Neural progenitor cell (in vitro differentiated cells): ENCODE measurements around the gene CTU2. TPM values are rescaled to one million over a fixed set of nuclear protein-coding genes. Genes with fewer than 3 reads are reported as not detected.

Source experiments
- DNase-seq: peaks from one replicate; pipeline ENCODE4 v3.0.0-alpha.2; 2016; ENCODE audit warnings: low spot score
- H2AFZ ChIP-seq: fragments of 200-600 bp; sonication (generic); replicated peaks from 2 replicates; pipeline ENCODE4 v1.6.1; 2016; ENCODE audit warnings: antibody characterized with exemption
- H3F3A ChIP-seq: fragments of 200-600 bp; sonication (generic); 2 replicates; pipeline ENCODE4 v1.6.1; 2016; ENCODE audit warnings: antibody characterized with exemption, low read depth
- H3K27ac ChIP-seq: fragments of 200-600 bp; sonication (generic); 2 replicates; pipeline ENCODE4 v1.5.1; 2016; ENCODE audit warnings: mild to moderate bottlenecking
- H3K27me3 ChIP-seq: fragments of 200-600 bp; sonication (generic); 2 replicates; pipeline ENCODE4 v1.6.1; 2016; ENCODE audit warnings: mild to moderate bottlenecking, moderate library complexity
- H3K36me3 ChIP-seq: fragments of 200-600 bp; sonication (generic); 2 replicates; pipeline ENCODE4 v1.5.1; 2016
- H3K4me1 ChIP-seq: fragments of 200-600 bp; sonication (generic); 2 replicates; pipeline ENCODE4 v1.6.1; 2016; ENCODE audit warnings: mixed run types
- H3K4me2 ChIP-seq: fragments of 200-600 bp; sonication (generic); 2 replicates; pipeline ENCODE4 v1.6.1; 2016
- H3K4me3 ChIP-seq: fragments of 200-600 bp; sonication (generic); 2 replicates; pipeline ENCODE4 v1.5.1; 2016
- H3K79me2 ChIP-seq: fragments of 200-600 bp; sonication (generic); 2 replicates; pipeline ENCODE4 v1.6.1; 2016; ENCODE audit warnings: low read depth
- H3K9ac ChIP-seq: fragments of 200-600 bp; sonication (generic); 2 replicates; pipeline ENCODE4 v1.6.1; 2016
- H3K9me3 ChIP-seq: fragments of 200-600 bp; sonication (generic); 2 replicates; pipeline ENCODE4 v1.5.1; 2016; ENCODE audit warnings: low read depth
- H4K20me1 ChIP-seq: fragments of 200-600 bp; sonication (generic); 2 replicates; pipeline ENCODE4 v1.6.1; 2016; ENCODE audit warnings: low read depth
- H3K27ac Mint-ChIP-seq: 3 replicates; pipeline ENCODE4 v1.8.0; 2021; ENCODE audit warnings: mixed read lengths
- H3K27me3 Mint-ChIP-seq: 2 replicates; pipeline ENCODE4 v1.8.0; 2022; ENCODE audit warnings: low read depth, mild to moderate bottlenecking, inconsistent platforms, moderate library complexity, mixed read lengths; ENCODE audit not compliant: insufficient read depth
- H3K36me3 Mint-ChIP-seq: 3 replicates; pipeline ENCODE4 v1.8.0; 2021; ENCODE audit warnings: mixed read lengths
- H3K4me1 Mint-ChIP-seq: 3 replicates; pipeline ENCODE4 v1.8.0; 2021; ENCODE audit warnings: mixed read lengths
- H3K4me3 Mint-ChIP-seq: 3 replicates; pipeline ENCODE4 v1.8.0; 2021; ENCODE audit warnings: mild to moderate bottlenecking, moderate library complexity, mixed read lengths
- H3K9me3 Mint-ChIP-seq: 3 replicates; pipeline ENCODE4 v1.8.0; 2020; ENCODE audit warnings: mixed read lengths
- CTCF ChIP-seq: fragments of 200-600 bp; sonication (generic); IDR thresholded peaks from 2 replicates; pipeline ENCODE4 v1.5.1; 2017; ENCODE audit warnings: antibody characterized with exemption, mild to moderate bottlenecking
- EZH2 ChIP-seq: fragments of 200-600 bp; sonication (generic); IDR thresholded peaks from 2 replicates; pipeline ENCODE4 v1.6.1; 2017; ENCODE audit warnings: antibody characterized with exemption, mild to moderate bottlenecking, moderate library complexity
- EZH2phosphoT487 ChIP-seq: fragments of 200-600 bp; sonication (generic); IDR thresholded peaks from 2 replicates; pipeline ENCODE4 v1.6.1; 2017; ENCODE audit warnings: antibody characterized with exemption
- total RNA-seq: library from RNA; depleted of rRNA; stranded (reverse); fragments of >200 nt; gene quantifications from 2 replicates; pipeline ENCODE4 v1.2.3, GENCODE V29; 2015; ENCODE audit warnings: low replicate concordance

Gene CTU2
- total RNA-seq, 1 donor from 2014 or later = 4.7 TPM

- no peak overlapping the region for H3K4me3 Mint-ChIP-seq
- H3K4me1 Mint-ChIP-seq = peaks cover 2% of the 10 kb centered on the region
- no peak overlapping the region for H3K4me2 ChIP-seq
Observed at GRCh38 chr16:88739139-88739976, 33.1 kb downstream of the CTU2 start.

GRCh38 chr16:88739977-88740726 is 33.8 kb downstream of the CTU2 start:
- H3K4me1 Mint-ChIP-seq = peaks cover 2% of the 10 kb centered on the region
- H3K27me3 Mint-ChIP-seq = no peaks in the 10 kb centered on the region
- Histone ChIP-seq H3K9me3 (no peaks in the 10 kb centered on the region), H4K20me1 (no peaks in the 10 kb centered on the region), H3K9ac (no peak overlapping the region), H3K4me1 (peaks cover 7% of the 10 kb centered on the region), H3K36me3 (no peaks in the 10 kb centered on the region), H3K4me2 (no peak overlapping the region), H2AFZ (no peak overlapping the region), H3K79me2 (no peaks in the 10 kb centered on the region), H3K27me3 (no peaks in the 10 kb centered on the region), H3F3A (peaks cover 6% of the 10 kb centered on the region), H3K27ac (no peak overlapping the region), H3K4me3 (no peak overlapping the region)
- TF ChIP-seq EZH2phosphoT487 (no peak), CTCF (no peak), EZH2 (no peak)
- H3K36me3 Mint-ChIP-seq = no peaks in the 10 kb centered on the region
- H3K9me3 Mint-ChIP-seq = no peaks in the 10 kb centered on the region
- no peak overlapping the region for H3K4me3 Mint-ChIP-seq
- DNase-seq = no peak
- H3K27ac Mint-ChIP-seq = no peak overlapping the region

More at GRCh38 chr16:88739139-88739976, 33.1 kb downstream of the CTU2 start:
- Histone ChIP-seq H3K36me3 (no peaks in the 10 kb centered on the region), H3K79me2 (no peaks in the 10 kb centered on the region), H2AFZ (no peak overlapping the region), H3K27me3 (no peaks in the 10 kb centered on the region), H3K27ac (no peak overlapping the region), H3K9me3 (no peaks in the 10 kb centered on the region), H3K9ac (no peak overlapping the region), H3F3A (peaks cover 4% of the 10 kb centered on the region), H3K4me1 (no peaks in the 10 kb centered on the region), H4K20me1 (no peaks in the 10 kb centered on the region), H3K4me3 (no peak overlapping the region)
- no peaks in the 10 kb centered on the region for H3K36me3 Mint-ChIP-seq
- no peak overlapping the region for H3K27ac Mint-ChIP-seq
- DNase-seq = no peak
- H3K27me3 Mint-ChIP-seq = no peaks in the 10 kb centered on the region
- TF ChIP-seq CTCF = no peak
- no peaks in the 10 kb centered on the region for H3K9me3 Mint-ChIP-seq

GRCh38 chr16:88740727-88741055 is 34.4 kb downstream of the CTU2 start:
- Histone ChIP-seq H2AFZ (no peak overlapping the region), H3K79me2 (no peaks in the 10 kb centered on the region), H3K4me1 (peaks cover 10% of the 10 kb centered on the region), H3K9ac (no peak overlapping the region), H3K4me2 (no peak overlapping the region), H3K4me3 (no peak overlapping the region), H3K27ac (no peak overlapping the region), H3K9me3 (no peaks in the 10 kb centered on the region), H3F3A (peaks cover 6% of the 10 kb centered on the region), H3K36me3 (no peaks in the 10 kb centered on the region), H4K20me1 (no peaks in the 10 kb centered on the region), H3K27me3 (no peaks in the 10 kb centered on the region)
- no peak for TF ChIP-seq EZH2phosphoT487
- no peak for TF ChIP-seq CTCF
- no peak for TF ChIP-seq EZH2
- no peak for DNase-seq
- H3K36me3 Mint-ChIP-seq = no peaks in the 10 kb centered on the region
- no peak overlapping the region for H3K4me3 Mint-ChIP-seq
- H3K9me3 Mint-ChIP-seq = no peaks in the 10 kb centered on the region
- peaks cover 2% of the 10 kb centered on the region for H3K4me1 Mint-ChIP-seq
- H3K27ac Mint-ChIP-seq = no peak overlapping the region
- no peaks in the 10 kb centered on the region for H3K27me3 Mint-ChIP-seq
